Common myeloid progenitor, CD34-positive (primary cell): Measurements from ENCODE around the gene MCRIP2.
"Not testable (repeated sequence)": the region's sequence is repeated elsewhere in the genome, so short reads cannot be mapped to it uniquely, and the experiment has no call there.

Experiments
- CTCF ChIA-PET: fragments of 350-600 bp; sonication (Branson Sonifier 250); formaldehyde crosslinking; loops from one replicate; lab custom pipeline; 2021; ENCODE audit warnings: antibody characterized with exemption; lab: Charles Lee
- POLR2A ChIA-PET: fragments of 350-600 bp; sonication (Branson Sonifier 250); formaldehyde crosslinking; loops from one replicate; lab custom pipeline; 2021; ENCODE audit warnings: antibody characterized with exemption; lab: Charles Lee
- DNase-seq, 3 donors: peaks; one replicate each; pipeline versions ENCODE4 v3.0.0 to v3.0.0-alpha.2; 2013
- H3K27ac ChIP-seq, 2 experiments: 1 replicate in 1 of 2; 2 replicates in 1 of 2; pipeline ENCODE4 v1.7.0; 2013; ENCODE audit warnings: inconsistent platforms in 2 of 2, low read length in 2 of 2, mild to moderate bottlenecking in 2 of 2, low read depth in 1 of 2, moderate library complexity in 1 of 2; ENCODE audit not compliant: severe bottlenecking in 2 of 2, insufficient read depth in 1 of 2, poor library complexity in 1 of 2
- H3K27me3 ChIP-seq, 5 experiments: replicated peaks in 2 of 5; 1 replicate in 3 of 5; 2 replicates in 2 of 5; pipeline versions ENCODE4 v1.6.1 to v1.7.0; 2013; ENCODE audit warnings: low read length in 4 of 5, mild to moderate bottlenecking in 2 of 5, moderate library complexity in 2 of 5, inconsistent platforms in 1 of 5; ENCODE audit not compliant: insufficient read depth in 5 of 5, control insufficient read depth in 4 of 5
- H3K36me3 ChIP-seq, 4 experiments: 1 replicate in 2 of 4; 2 replicates in 2 of 4; pipeline versions ENCODE4 v1.6.1 to v1.7.0; 2013; ENCODE audit warnings: low read length in 3 of 4, control low read depth in 1 of 4, mild to moderate bottlenecking in 1 of 4; ENCODE audit not compliant: control insufficient read depth in 4 of 4, insufficient read depth in 4 of 4
- H3K4me1 ChIP-seq, 4 experiments: 1 replicate in 3 of 4; 2 replicates in 1 of 4; pipeline versions ENCODE4 v1.6.1 to v1.7.1; 2013; ENCODE audit warnings: low read length in 3 of 4, mild to moderate bottlenecking in 3 of 4, control low read depth in 1 of 4, inconsistent platforms in 1 of 4, moderate library complexity in 1 of 4; ENCODE audit not compliant: control insufficient read depth in 4 of 4, insufficient read depth in 4 of 4; ENCODE audit errors: control extremely low read depth in 1 of 4
- H3K4me3 ChIP-seq, 7 experiments: 1 replicate in 4 of 7; 2 replicates in 3 of 7; pipeline versions ENCODE4 v1.5.1 to v1.7.0; 2013; ENCODE audit warnings: mild to moderate bottlenecking in 7 of 7, low read length in 6 of 7, moderate library complexity in 6 of 7, inconsistent platforms in 2 of 7, low read depth in 2 of 7, control low read depth in 1 of 7; ENCODE audit not compliant: insufficient read depth in 4 of 7, control insufficient read depth in 1 of 7; ENCODE audit errors: extremely low read depth in 1 of 7
- H3K9me3 ChIP-seq, 5 experiments: 1 replicate in 4 of 5; 2 replicates in 1 of 5; pipeline versions ENCODE4 v1.6.1 to v1.7.1; 2013; ENCODE audit warnings: low read length in 4 of 5, mild to moderate bottlenecking in 2 of 5, inconsistent platforms in 1 of 5, low read depth in 1 of 5, moderate library complexity in 1 of 5; ENCODE audit not compliant: control insufficient read depth in 4 of 5, insufficient read depth in 2 of 5; ENCODE audit errors: control extremely low read depth in 1 of 5
- WGBS: methylation state at CpG from one replicate; pipeline ENCODE4 v1.1.5; 2013; ENCODE audit not compliant: insufficient coverage; 5-methylcytosine and 5-hydroxymethylcytosine counted together

MCRIP2 gene

GRCh38 chr16:684961-685696 is 43.5 kb downstream of the MCRIP2 start:
- H3K4me3 ChIP-seq: peak overlapping the region in 2 of 7 experiments; percentile 77 to 81
- no peak overlapping the region for H3K27ac ChIP-seq
- H3K36me3 ChIP-seq: peaks cover 0 to 49% (median 23%) of the 10 kb centered on the region in 4 experiments
- no peak for DNase-seq
- no peaks in the 10 kb centered on the region for H3K27me3 ChIP-seq
- ChIA-PET POLR2A (no interaction called here), CTCF (interaction anchor here (0.6 kb wide), 2 partner anchors 31 to 40 kb away, joined by 3 to 4 read pairs; no protein-coding TSS in a partner anchor)
- 98% methylated on average over 44 of the region's 61 CpGs for WGBS
- no peaks in the 10 kb centered on the region for H3K9me3 ChIP-seq
- H3K4me1 ChIP-seq: peaks cover 0 to 60% (median 57%) of the 10 kb centered on the region in 4 experiments

- ChIA-PET CTCF (interaction anchor here (1.7 kb wide), 1 partner anchor 20 kb away, joined by 4 read pairs; no protein-coding TSS in a partner anchor), POLR2A (no interaction called here)
- no peak for DNase-seq
- no peak overlapping the region for H3K27ac ChIP-seq
- no peak overlapping the region for H3K4me3 ChIP-seq
- 88% methylated on average over 9 of the region's 10 CpGs for WGBS
- no peaks in the 10 kb centered on the region for H3K9me3 ChIP-seq
- H3K36me3 ChIP-seq: peaks cover 0 to 49% (median 23%) of the 10 kb centered on the region in 4 experiments
- H3K27me3 ChIP-seq: peaks cover 0 to under 1% (median 0%) of the 10 kb centered on the region in 5 experiments
- peaks cover 0 to 60% (median 53%) of the 10 kb centered on the region in 4 experiments for H3K4me1 ChIP-seq
These were observed 44.3 kb downstream of the MCRIP2 start for GRCh38 chr16:685967-686366.

- CTCF ChIA-PET: interaction anchor here (0.8 to 1.7 kb wide), 2 partner anchors 21 to 26 kb away, joined by 3 to 4 read pairs; no protein-coding TSS in a partner anchor
- POLR2A ChIA-PET: no interaction called here
- 98% methylated on average over 50 of the region's 51 CpGs for WGBS
- H3K4me1 ChIP-seq: peaks cover 0 to 53% (median 46%) of the 10 kb centered on the region in 4 experiments
- no peak overlapping the region for H3K4me3 ChIP-seq
- H3K36me3 ChIP-seq: peaks cover 0 to 45% (median 23%) of the 10 kb centered on the region in 4 experiments
- peaks cover 0 to 6% (median 0%) of the 10 kb centered on the region in 5 experiments for H3K27me3 ChIP-seq
- no peaks in the 10 kb centered on the region for H3K9me3 ChIP-seq
- DNase-seq: no peak
- H3K27ac ChIP-seq: no peak overlapping the region
These were observed 45.0 kb downstream of the MCRIP2 start for GRCh38 chr16:686459-687260.

- H3K36me3 ChIP-seq: peaks cover 0 to 37% (median 18%) of the 10 kb centered on the region in 4 experiments
- H3K4me1 ChIP-seq: peaks cover 0 to 45% (median 39%) of the 10 kb centered on the region in 4 experiments
- no peak overlapping the region for H3K4me3 ChIP-seq
- DNase-seq: no peak
- over 99% methylated on average over 19 of the region's 19 CpGs for WGBS
- CTCF ChIA-PET: interaction anchor here (1.7 to 1.8 kb wide), 2 partner anchors 22 to 25 kb away, joined by 4 to 5 read pairs; no protein-coding TSS in a partner anchor
- H3K27ac ChIP-seq: no peak overlapping the region
- H3K27me3 ChIP-seq: peaks cover 0 to 14% (median 3%) of the 10 kb centered on the region in 5 experiments
- POLR2A ChIA-PET: no interaction called here
- H3K9me3 ChIP-seq: no peaks in the 10 kb centered on the region
These were observed 45.9 kb downstream of the MCRIP2 start for GRCh38 chr16:687499-687898.

DNA sequence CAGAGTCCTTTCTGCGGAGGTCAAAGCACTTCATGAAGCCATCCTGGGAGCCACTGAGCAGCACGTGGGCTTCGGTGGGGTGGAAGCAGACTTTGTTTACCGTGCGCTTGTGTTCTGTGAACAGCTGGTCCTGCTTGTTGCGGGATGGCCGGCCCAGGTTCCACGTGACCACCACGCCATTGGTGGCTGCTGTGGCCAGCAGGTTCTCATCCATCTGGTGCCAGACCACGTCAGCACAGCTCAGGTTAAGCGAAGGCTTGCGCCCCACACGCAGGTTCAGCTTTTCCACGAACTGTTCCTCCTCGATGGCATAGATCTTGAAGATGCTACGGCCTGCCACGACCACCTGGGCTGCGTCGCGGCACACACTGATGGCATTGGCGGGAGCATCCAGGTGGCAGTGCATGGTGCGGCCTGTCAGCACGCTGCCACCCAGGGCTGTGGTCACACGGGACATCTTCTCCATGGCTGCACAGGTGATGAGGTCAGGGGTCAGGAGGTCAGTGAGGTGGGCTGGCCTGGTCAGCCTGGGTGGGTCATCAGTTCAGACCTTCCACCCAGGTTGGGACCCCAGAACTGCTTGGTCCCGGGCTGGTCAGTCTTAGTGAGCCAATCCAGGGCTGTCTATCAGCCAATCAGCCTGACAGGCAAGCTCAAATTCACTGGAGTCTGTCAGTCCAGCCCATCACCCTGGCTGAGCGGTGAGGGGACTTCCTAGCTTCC is 47.7 kb downstream of the MCRIP2 start:
- H3K4me3 ChIP-seq: peak overlapping the region; percentile 77 to 90 (median 83)
- POLR2A ChIA-PET: interaction anchor here (1.3 kb wide), 2 partner anchors 13 to 40 kb away, joined by 3 to 4 read pairs; partner anchors contain the start of gene WDR90
- H3K27ac ChIP-seq: peak overlapping the region; percentile 66 to 91
- CTCF ChIA-PET: interaction anchor here (0.6 to 1.8 kb wide), 9 partner anchors 8 to 35 kb away, joined by 3 to 7 read pairs (median 3); partner anchors contain the start of gene RHOT2
- WGBS: 91% methylated on average over 23 of the region's 26 CpGs
- peaks cover 0 to 28% (median 14%) of the 10 kb centered on the region in 4 experiments for H3K36me3 ChIP-seq
- peaks cover 2 to 32% (median 3%) of the 10 kb centered on the region in 5 experiments for H3K27me3 ChIP-seq
- peaks cover 0 to 33% (median 32%) of the 10 kb centered on the region in 4 experiments for H3K4me1 ChIP-seq
- no peaks in the 10 kb centered on the region for H3K9me3 ChIP-seq
- DNase-seq: no peak

DNA sequence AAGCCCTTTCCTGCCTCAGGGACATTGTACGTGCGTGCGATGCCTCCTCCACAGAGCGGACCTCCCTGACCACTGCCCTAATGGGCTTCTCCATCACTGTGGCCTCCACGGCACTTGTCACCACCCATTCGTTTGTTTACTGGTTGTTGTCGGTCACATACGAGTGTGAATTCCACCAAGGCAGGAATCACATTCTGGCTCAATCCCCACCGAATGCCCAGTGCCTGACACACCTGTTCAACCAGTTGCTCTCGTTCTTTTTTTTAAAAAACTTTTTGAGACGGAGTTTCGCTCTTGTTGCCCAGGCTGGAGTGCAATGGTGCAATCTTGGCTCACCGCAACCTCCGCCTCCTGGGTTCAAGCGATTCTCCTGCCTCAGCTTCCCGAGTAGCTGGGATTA is 49.6 kb downstream of the MCRIP2 start:
- H3K27ac ChIP-seq, H3K9me3 ChIP-seq, DNase-seq, POLR2A ChIA-PET, CTCF ChIA-PET, H3K4me3 ChIP-seq: not testable (repeated sequence)
- Histone ChIP-seq H3K36me3 (peaks cover 0 to 18% (median 11%) of the 10 kb centered on the region in 4 experiments), H3K27me3 (peaks cover 3 to 51% (median 6%) of the 10 kb centered on the region in 5 experiments), H3K4me1 (peaks cover 0 to 39% (median 35%) of the 10 kb centered on the region in 4 experiments)
- 90% methylated on average over 13 of the region's 16 CpGs for WGBS
